HepG2 (cell line): ENCODE measurements around the gene ARHGAP21. TPM values are rescaled to one million over a fixed set of nuclear protein-coding genes. Genes with fewer than 3 reads are reported as not detected.

Source experiments
- ATAC-seq: fragments of 200-7000 bp; cut with Tn5 transposase; 3 replicates; pipeline ENCODE4 v1.9.1; 2020; ENCODE audit warnings: mild to moderate bottlenecking, moderate library complexity
- BruUV-seq: library from RNA; stranded (reverse); fragments of 400-500 nt; replicated peaks from 2 replicates; lab custom pipeline; 2021; lab: Mats Ljungman, UMichigan
- CTCF ChIA-PET: fragments of 300-600 bp; formaldehyde crosslinking; extraction: SDS; loops from one replicate; lab custom pipeline; 2021; ENCODE audit warnings: low total read pairs, inconsistent platforms, low intra/inter-chr PET ratio; lab: Yijun Ruan, JAX
- POLR2A ChIA-PET: fragments of 350-600 bp; sonication (Branson Sonifier 250); formaldehyde crosslinking; loops from one replicate; lab custom pipeline; 2020; ENCODE audit warnings: antibody characterized with exemption, inconsistent platforms; lab: Yijun Ruan, JAX
- DNase-seq: peaks from one replicate; pipeline ENCODE4 v3.0.0-alpha.2; 2015; ENCODE audit warnings: low spot score
- FAIRE-seq: peaks from 3 replicates; lab custom pipeline; 2011; peaks lifted over from hg19 to GRCh38; lab: Jason Lieb, UNC
- H2AFZ ChIP-seq: one replicate; pipeline ENCODE4 v1.6.1; 2011; ENCODE audit warnings: low read length, inconsistent platforms
- H3K27ac ChIP-seq: fragments of 300-600 bp; 3 replicates; pipeline ENCODE4 v1.8.0; 2011; ENCODE audit warnings: mixed run types, mild to moderate bottlenecking, mixed read lengths, low read length, inconsistent platforms; ENCODE audit not compliant: insufficient read depth; ENCODE audit errors: extremely low read length
- H3K27me3 ChIP-seq, 2 experiments: fragments of 200-600 bp in 1 of 2; 2 replicates in 1 of 2; 3 replicates in 1 of 2; pipeline versions ENCODE4 v1.6.0 to v1.8.0; 2011; ENCODE audit warnings: low read length in 2 of 2, mild to moderate bottlenecking in 2 of 2, moderate library complexity in 2 of 2, inconsistent platforms in 1 of 2; ENCODE audit not compliant: insufficient read depth in 2 of 2, control insufficient read depth in 1 of 2
- H3K36me3 ChIP-seq, 2 experiments: fragments of 200-600 bp in 1 of 2; replicated peaks in 1 of 2; 2 replicates in 1 of 2; 3 replicates in 1 of 2; pipeline versions ENCODE4 v1.5.1 to v1.8.0; 2011; ENCODE audit warnings: low read length in 2 of 2, inconsistent platforms in 1 of 2; ENCODE audit not compliant: insufficient read depth in 2 of 2, control insufficient read depth in 1 of 2
- H3K4me1 ChIP-seq: 2 replicates; pipeline ENCODE4 v1.5.1; 2012; ENCODE audit warnings: low read length, inconsistent platforms; ENCODE audit not compliant: insufficient read depth
- H3K4me2 ChIP-seq: 2 replicates; pipeline ENCODE4 v1.6.0; 2011; ENCODE audit warnings: low read depth, low read length, inconsistent platforms
- H3K4me3 ChIP-seq, 3 experiments: fragments of 200-600 bp in 1 of 3; sonication (generic), shearing (Covaris generic) in 1 of 3; replicated peaks in 1 of 3; 2 replicates each; pipeline ENCODE4 v1.5.1; 2011 to 2016; ENCODE audit warnings: low read length in 3 of 3, inconsistent platforms in 2 of 3, low read depth in 2 of 3, mild to moderate bottlenecking in 2 of 3, control low read depth in 1 of 3, mixed read lengths in 1 of 3; ENCODE audit not compliant: insufficient read depth in 1 of 3
- H3K79me2 ChIP-seq: one replicate; pipeline ENCODE4 v1.6.1; 2011; ENCODE audit warnings: low read length, inconsistent platforms; ENCODE audit not compliant: insufficient read depth
- H3K9ac ChIP-seq: 2 replicates; pipeline ENCODE4 v1.6.0; 2011; ENCODE audit warnings: mild to moderate bottlenecking, low read depth, low read length, inconsistent platforms; ENCODE audit not compliant: insufficient read depth
- H3K9me3 ChIP-seq: 2 replicates; pipeline ENCODE4 v1.5.1; 2012; ENCODE audit warnings: mild to moderate bottlenecking, low read length
- H4K20me1 ChIP-seq: 2 replicates; pipeline ENCODE4 v1.6.0; 2011; ENCODE audit warnings: inconsistent platforms, mild to moderate bottlenecking, low read length, moderate library complexity; ENCODE audit not compliant: insufficient read depth
- AGO2 ChIP-seq: fragments of 200-400 bp; formaldehyde crosslinking; optimal IDR thresholded peaks from 2 replicates; pipeline ENCODE3; 2017; ENCODE audit warnings: mild to moderate bottlenecking, low read depth, low read length, moderate library complexity
- HOXD1 ChIP-seq: sonication (generic); formaldehyde crosslinking; IDR thresholded peaks from 2 replicates; pipeline ENCODE4 v1.5.0; 2020; ENCODE audit warnings: missing genetic modification reagents
- JARID2 ChIP-seq: sonication (generic); formaldehyde crosslinking; IDR thresholded peaks from 2 replicates; pipeline ENCODE4 v1.8.1; 2023; ENCODE audit warnings: missing genetic modification reagents, inconsistent platforms; ENCODE audit not compliant: insufficient replicate concordance
- NCOA2 ChIP-seq: sonication (generic); formaldehyde crosslinking; IDR thresholded peaks from 2 replicates; pipeline ENCODE4 v1.8.0; 2022; ENCODE audit warnings: inconsistent platforms
- SNRNP70 ChIP-seq: fragments of 200-400 bp; formaldehyde crosslinking; IDR thresholded peaks from 2 replicates; pipeline ENCODE4 v1.6.1; 2017; ENCODE audit warnings: mild to moderate bottlenecking, low read depth, low read length, moderate library complexity
- ZBTB3 ChIP-seq: sonication (generic); formaldehyde crosslinking; IDR thresholded peaks from 2 replicates; pipeline ENCODE4 v1.4.0; 2020; ENCODE audit warnings: low read depth, mild to moderate bottlenecking, moderate library complexity, missing genetic modification reagents, borderline replicate concordance
- ZBTB7B ChIP-seq: sonication (generic); formaldehyde crosslinking; IDR thresholded peaks from 2 replicates; pipeline ENCODE4 v1.4.0; 2020; ENCODE audit warnings: missing genetic modification reagents
- ZNF124 ChIP-seq: sonication (generic); formaldehyde crosslinking; IDR thresholded peaks from 2 replicates; pipeline ENCODE4 v1.4.0; 2020; ENCODE audit warnings: missing genetic modification reagents
- ZNF253 ChIP-seq: sonication (generic); formaldehyde crosslinking; IDR thresholded peaks from 2 replicates; pipeline ENCODE4 v1.8.0; 2022; ENCODE audit warnings: mild to moderate bottlenecking, missing genetic modification reagents, borderline replicate concordance
- ZNF577 ChIP-seq: sonication (generic); formaldehyde crosslinking; IDR thresholded peaks from 2 replicates; pipeline ENCODE4 v1.4.0; 2020; ENCODE audit warnings: mild to moderate bottlenecking, low read depth, missing genetic modification reagents, borderline replicate concordance
- ZNF652 ChIP-seq: IDR thresholded peaks from 2 replicates; pipeline ENCODE4 v1.6.1; 2016; ENCODE audit warnings: low read depth, borderline replicate concordance
- WGBS: methylation state at CpG from one replicate; pipeline ENCODE4 v1.1.6; 2017; ENCODE audit warnings: low lambda C conversion rate; 5-methylcytosine and 5-hydroxymethylcytosine counted together
- in situ Hi-C: cut with HindIII; loops from 2 replicates; pipeline ENCODE4 v1.10.0; 2017; ENCODE audit warnings: low pct_unique_long_range_greater_than_20kb; ENCODE audit not compliant: extremely low pct_ligation_motif_present
- intact Hi-C: fragments of 100-400 bp; cut with micrococcal nuclease; formaldehyde crosslinking; loops from one replicate; pipeline ENCODE4 v1.10.0; 2022; ENCODE audit not compliant: unreplicated experiment
- polyA plus RNA-seq, 8 experiments: library from polyadenylated mRNA; depleted of rRNA in 3 of 8; stranded (reverse) in 7 of 8; unstranded in 1 of 8; fragments of >200 nt; fragmentation: Illumina TruSeq in 4 of 8; extraction: Trizol in 4 of 8; gene quantifications; 2 replicates each; pipeline versions ENCODE4 v1.2.1 to v1.2.3, GENCODE V29; 2011 to 2016; ENCODE audit warnings: low read depth in 4 of 8, missing spikeins in 1 of 8, mixed read lengths in 1 of 8; ENCODE audit not compliant: insufficient read depth in 1 of 8
- total RNA-seq, 5 experiments: library from RNA; depleted of rRNA; stranded (reverse); fragments of >200 nt; fragmentation: Illumina TruSeq; extraction: Trizol; gene quantifications; 2 replicates each; pipeline ENCODE4 v1.2.3, GENCODE V29; 2016; ENCODE audit warnings: low read depth in 1 of 5
- TF ChIP-seq, protein P1 (sequence below): sonication (generic); formaldehyde crosslinking; IDR thresholded peaks from 2 replicates; pipeline ENCODE4 v1.5.1; 2020; ENCODE audit warnings: mild to moderate bottlenecking, missing genetic modification reagents, moderate library complexity
- TF ChIP-seq, protein P2 (sequence below): sonication (generic); formaldehyde crosslinking; IDR thresholded peaks from 2 replicates; pipeline ENCODE4 v1.5.0; 2020; ENCODE audit warnings: mild to moderate bottlenecking, missing genetic modification reagents, moderate library complexity

ARHGAP21 gene
- total and polyA plus RNA-seq, 2 of the 13 experiments (the other 11 are each of a cell fraction or from before 2014, with no cell fraction given): 23.9 to 26.6 TPM

DNA sequence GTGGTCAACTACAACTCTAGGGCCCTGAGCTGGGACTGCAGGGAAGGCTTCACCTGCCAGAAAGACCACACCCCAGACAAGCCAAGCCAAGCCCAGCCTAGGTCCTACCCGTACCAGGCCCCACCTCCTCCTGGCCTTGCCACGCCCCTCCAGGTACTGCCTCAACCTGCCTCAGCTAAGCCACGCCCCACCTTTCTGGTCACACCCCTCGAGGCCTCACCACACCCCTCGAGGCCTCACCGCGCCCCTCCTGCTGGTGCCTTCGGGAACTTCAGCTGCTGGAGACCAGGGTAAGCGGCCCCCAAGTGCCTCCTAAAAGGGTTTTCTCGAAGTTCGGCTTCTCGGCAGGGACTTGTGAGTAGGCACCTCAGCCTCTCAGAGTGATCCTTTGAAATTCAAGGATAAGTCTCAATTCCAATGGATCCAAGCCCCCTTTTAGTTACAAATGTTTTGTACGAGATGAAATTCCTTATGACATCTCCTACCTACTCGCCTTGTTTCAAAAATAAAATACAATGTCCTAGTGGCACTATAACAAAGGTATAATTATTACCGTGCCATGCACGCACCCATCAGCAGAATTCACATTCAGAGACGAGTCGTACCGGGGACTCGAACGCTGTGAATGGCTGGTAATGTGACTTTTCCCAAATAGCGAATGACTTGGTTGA, 171.2 kb downstream of the ARHGAP21 start:
- Histone ChIP-seq H4K20me1 (no peaks in the 10 kb centered on the region), H3K4me1 (peaks cover 42% of the 10 kb centered on the region), H3K36me3 (no peaks in the 10 kb centered on the region), H3K4me3 (no peak overlapping the region), H3K27ac (no peak overlapping the region), H2AFZ (no peak overlapping the region), H3K9ac (no peak overlapping the region), H3K9me3 (no peaks in the 10 kb centered on the region), H3K4me2 (no peak overlapping the region), H3K27me3 (no peaks in the 10 kb centered on the region), H3K79me2 (no peaks in the 10 kb centered on the region)
- ATAC-seq (peak; percentile 66), FAIRE-seq (no peak), DNase-seq (peak; percentile 35)
- in situ Hi-C loops: loop anchor here (10.0 kb wide), 1 partner anchor 348 kb away; the partner anchor contains the start of gene KIAA1217
- 85% methylated on average over 22 of the region's 22 CpGs for WGBS
- ChIA-PET POLR2A (no interaction called here), CTCF (no interaction called here)
- no peak for TF ChIP-seq HOXD1 (CRISPR knock-in tag)
- no peak for TF ChIP-seq ZNF124 (CRISPR knock-in tag)
- TF ChIP-seq, protein P1, sequence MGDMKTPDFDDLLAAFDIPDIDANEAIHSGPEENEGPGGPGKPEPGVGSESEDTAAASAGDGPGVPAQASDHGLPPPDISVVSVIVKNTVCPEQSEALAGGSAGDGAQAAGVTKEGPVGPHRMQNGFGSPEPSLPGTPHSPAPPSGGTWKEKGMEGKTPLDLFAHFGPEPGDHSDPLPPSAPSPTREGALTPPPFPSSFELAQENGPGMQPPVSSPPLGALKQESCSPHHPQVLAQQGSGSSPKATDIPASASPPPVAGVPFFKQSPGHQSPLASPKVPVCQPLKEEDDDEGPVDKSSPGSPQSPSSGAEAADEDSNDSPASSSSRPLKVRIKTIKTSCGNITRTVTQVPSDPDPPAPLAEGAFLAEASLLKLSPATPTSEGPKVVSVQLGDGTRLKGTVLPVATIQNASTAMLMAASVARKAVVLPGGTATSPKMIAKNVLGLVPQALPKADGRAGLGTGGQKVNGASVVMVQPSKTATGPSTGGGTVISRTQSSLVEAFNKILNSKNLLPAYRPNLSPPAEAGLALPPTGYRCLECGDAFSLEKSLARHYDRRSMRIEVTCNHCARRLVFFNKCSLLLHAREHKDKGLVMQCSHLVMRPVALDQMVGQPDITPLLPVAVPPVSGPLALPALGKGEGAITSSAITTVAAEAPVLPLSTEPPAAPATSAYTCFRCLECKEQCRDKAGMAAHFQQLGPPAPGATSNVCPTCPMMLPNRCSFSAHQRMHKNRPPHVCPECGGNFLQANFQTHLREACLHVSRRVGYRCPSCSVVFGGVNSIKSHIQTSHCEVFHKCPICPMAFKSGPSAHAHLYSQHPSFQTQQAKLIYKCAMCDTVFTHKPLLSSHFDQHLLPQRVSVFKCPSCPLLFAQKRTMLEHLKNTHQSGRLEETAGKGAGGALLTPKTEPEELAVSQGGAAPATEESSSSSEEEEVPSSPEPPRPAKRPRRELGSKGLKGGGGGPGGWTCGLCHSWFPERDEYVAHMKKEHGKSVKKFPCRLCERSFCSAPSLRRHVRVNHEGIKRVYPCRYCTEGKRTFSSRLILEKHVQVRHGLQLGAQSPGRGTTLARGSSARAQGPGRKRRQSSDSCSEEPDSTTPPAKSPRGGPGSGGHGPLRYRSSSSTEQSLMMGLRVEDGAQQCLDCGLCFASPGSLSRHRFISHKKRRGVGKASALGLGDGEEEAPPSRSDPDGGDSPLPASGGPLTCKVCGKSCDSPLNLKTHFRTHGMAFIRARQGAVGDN (CRISPR knock-in tag): 0 out of 2 replicates have a peak, but pooled peaks have one; percentile 9
- TF ChIP-seq NCOA2: no peak
- no peak for TF ChIP-seq ZNF652 (CRISPR knock-in tag)
- no peak for TF ChIP-seq ZNF577 (CRISPR knock-in tag)
- no peak for TF ChIP-seq JARID2 (CRISPR knock-in tag)
- no peak for TF ChIP-seq ZBTB7B (CRISPR knock-in tag)
- TF ChIP-seq SNRNP70: no peak
- TF ChIP-seq, protein P2, sequence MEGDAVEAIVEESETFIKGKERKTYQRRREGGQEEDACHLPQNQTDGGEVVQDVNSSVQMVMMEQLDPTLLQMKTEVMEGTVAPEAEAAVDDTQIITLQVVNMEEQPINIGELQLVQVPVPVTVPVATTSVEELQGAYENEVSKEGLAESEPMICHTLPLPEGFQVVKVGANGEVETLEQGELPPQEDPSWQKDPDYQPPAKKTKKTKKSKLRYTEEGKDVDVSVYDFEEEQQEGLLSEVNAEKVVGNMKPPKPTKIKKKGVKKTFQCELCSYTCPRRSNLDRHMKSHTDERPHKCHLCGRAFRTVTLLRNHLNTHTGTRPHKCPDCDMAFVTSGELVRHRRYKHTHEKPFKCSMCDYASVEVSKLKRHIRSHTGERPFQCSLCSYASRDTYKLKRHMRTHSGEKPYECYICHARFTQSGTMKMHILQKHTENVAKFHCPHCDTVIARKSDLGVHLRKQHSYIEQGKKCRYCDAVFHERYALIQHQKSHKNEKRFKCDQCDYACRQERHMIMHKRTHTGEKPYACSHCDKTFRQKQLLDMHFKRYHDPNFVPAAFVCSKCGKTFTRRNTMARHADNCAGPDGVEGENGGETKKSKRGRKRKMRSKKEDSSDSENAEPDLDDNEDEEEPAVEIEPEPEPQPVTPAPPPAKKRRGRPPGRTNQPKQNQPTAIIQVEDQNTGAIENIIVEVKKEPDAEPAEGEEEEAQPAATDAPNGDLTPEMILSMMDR (CRISPR knock-in tag): peak; percentile 18; the same call in 1 of the 2 replicates
- TF ChIP-seq AGO2: peak; percentile 23
- TF ChIP-seq ZNF253 (CRISPR knock-in tag): no peak
- no peak for TF ChIP-seq ZBTB3 (CRISPR knock-in tag)
- intact Hi-C loops: loop anchor here (10.0 kb wide), 1 partner anchor 88 kb away; no protein-coding TSS in a partner anchor
- BruUV-seq: no TSS peak
